ENCODE results near the gene KCTD19. TPM values are rescaled to one million over a fixed set of nuclear protein-coding genes. Genes with fewer than 3 reads are reported as not detected.

KCTD19 gene
- total RNA-seq, 1 experiment from 2014 or later = 0.32 TPM

DNA sequence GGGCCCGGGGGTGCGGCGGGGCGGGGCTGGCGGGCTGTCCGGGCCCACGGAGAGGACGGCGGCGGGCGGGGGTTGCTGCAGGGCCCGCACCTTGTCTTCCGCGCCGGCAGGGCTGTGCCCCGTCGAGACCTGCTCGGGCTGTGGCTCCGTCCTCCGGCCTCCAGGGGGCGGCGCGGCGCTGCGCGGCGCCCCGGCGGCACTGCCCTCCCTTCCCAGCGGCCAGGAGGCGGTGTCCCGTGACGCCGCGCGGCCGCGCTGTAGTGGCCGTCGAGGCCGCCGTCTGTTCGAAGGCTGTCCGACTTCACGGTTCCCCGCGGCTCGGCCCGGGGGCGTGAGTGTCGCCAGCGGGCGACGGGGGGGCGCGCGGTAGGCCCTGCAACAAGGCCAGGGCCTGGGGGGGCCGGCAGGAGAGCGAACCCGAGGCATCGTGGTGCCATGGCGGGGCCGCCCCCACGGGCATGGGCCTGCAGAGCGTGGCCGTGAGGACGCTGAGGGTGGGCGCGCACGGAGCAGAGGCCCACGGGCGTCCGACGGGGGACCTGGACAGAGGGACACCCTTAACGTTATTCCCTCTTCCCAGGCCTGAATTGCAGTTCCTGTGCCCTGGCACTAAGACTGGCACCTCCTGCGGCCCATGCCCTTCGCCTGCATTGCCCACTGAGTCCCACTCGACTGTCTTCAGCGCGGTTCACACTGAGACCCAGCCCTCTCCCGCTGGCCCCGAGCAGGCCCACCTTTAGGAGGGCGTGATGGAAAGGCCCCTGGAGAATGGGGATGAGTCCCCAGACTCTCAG is 47.0 kb downstream of the KCTD19 start, which contains the start of gene PLEKHG4:
Gene PLEKHG4, plus strand, starts transcription at position 237 of the 794 bp plus-strand sequence. Its CDS starts 513 bp downstream, at position 750.
- Histone ChIP-seq H3K36me3 (ENCODE audit: insufficient read depth, low read length, poor library complexity, severe bottlenecking) (no peaks in the 10 kb centered on the region), H3K27me3 (replicated peaks; ENCODE audit: insufficient read depth, low read depth, low read length, poor library complexity) (no peaks in the 10 kb centered on the region), H3K4me1 (ENCODE audit: insufficient read depth, low read length, poor library complexity, severe bottlenecking) (no peaks in the 10 kb centered on the region), H3K9me3 (ENCODE audit: low read depth, low read length, poor library complexity, severe bottlenecking) (no peaks in the 10 kb centered on the region), H3K27ac (ENCODE audit: low read depth, low read length, poor library complexity, severe bottlenecking) (peak within 1 kb of the TSS; percentile 80), H3K4me3 (ENCODE audit: low read depth, low read length, poor library complexity, severe bottlenecking) (peak within 1 kb of the TSS; percentile 69)
- TF ChIP-seq, protein P1, sequence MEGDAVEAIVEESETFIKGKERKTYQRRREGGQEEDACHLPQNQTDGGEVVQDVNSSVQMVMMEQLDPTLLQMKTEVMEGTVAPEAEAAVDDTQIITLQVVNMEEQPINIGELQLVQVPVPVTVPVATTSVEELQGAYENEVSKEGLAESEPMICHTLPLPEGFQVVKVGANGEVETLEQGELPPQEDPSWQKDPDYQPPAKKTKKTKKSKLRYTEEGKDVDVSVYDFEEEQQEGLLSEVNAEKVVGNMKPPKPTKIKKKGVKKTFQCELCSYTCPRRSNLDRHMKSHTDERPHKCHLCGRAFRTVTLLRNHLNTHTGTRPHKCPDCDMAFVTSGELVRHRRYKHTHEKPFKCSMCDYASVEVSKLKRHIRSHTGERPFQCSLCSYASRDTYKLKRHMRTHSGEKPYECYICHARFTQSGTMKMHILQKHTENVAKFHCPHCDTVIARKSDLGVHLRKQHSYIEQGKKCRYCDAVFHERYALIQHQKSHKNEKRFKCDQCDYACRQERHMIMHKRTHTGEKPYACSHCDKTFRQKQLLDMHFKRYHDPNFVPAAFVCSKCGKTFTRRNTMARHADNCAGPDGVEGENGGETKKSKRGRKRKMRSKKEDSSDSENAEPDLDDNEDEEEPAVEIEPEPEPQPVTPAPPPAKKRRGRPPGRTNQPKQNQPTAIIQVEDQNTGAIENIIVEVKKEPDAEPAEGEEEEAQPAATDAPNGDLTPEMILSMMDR (conservative IDR thresholded peaks at IDR 0.05; ENCODE audit: low read depth, low read length) = peak; percentile 52
- no peak for TF ChIP-seq EZH2 (IDR thresholded peaks at IDR 0.05; ENCODE audit: borderline replicate concordance, low read depth, low read length, poor library complexity, severe bottlenecking)
- ChIA-PET POLR2A (ENCODE audit: low non-redundant PET) (no interaction called here), CTCF (interaction anchor here (0.5 to 1.8 kb wide), 2 partner anchors 120 to 152 kb away, joined by 4 to 6 read pairs; no protein-coding TSS in a partner anchor)
- intact Hi-C loops (cut with micrococcal nuclease; ENCODE audit: unreplicated experiment) = no loop called here
- peak; percentile 87 for DNase-seq (ENCODE audit: low spot score)
- BruUV-seq (replicated peaks) = no TSS peak

DNA sequence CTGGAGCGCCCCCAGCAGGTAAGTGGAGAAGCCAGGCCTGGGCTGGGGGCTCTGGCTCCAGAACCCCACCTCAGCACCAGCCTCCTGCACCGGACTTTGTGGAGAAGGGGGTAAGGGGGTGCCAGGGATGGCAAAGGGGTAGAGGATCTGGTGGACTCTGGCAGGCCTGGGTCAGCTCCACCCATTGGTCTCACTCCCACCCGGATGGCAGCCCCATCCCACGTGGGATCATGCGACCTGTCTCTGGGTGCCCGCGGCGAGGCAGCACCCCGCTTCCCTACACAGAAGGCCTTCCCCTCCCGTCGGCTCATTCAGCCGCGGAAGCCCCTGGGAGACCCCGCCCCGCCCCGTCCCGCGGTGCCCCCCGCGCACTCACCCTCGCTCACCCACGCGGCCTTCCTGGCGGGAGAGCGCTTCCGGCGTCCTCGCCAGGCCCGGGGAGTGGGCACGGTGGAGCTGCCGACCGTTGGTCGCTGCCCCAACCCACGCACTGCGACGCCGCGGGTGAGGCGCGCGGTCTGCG is 47.7 kb downstream of the KCTD19 start:
- ChIA-PET CTCF (interaction anchor here (0.5 to 1.8 kb wide), 2 partner anchors 121 to 153 kb away, joined by 4 to 6 read pairs; no protein-coding TSS in a partner anchor), POLR2A (ENCODE audit: low non-redundant PET) (no interaction called here)
- no peak for DNase-seq (ENCODE audit: low spot score)
- no peaks in the 10 kb centered on the region for H3K36me3 ChIP-seq (ENCODE audit: insufficient read depth, low read length, poor library complexity, severe bottlenecking)
- intact Hi-C loops (cut with micrococcal nuclease; ENCODE audit: unreplicated experiment) = no loop called here
- H3K27ac ChIP-seq (ENCODE audit: low read depth, low read length, poor library complexity, severe bottlenecking) = peak overlapping the region; percentile 80
- no peaks in the 10 kb centered on the region for H3K9me3 ChIP-seq (ENCODE audit: low read depth, low read length, poor library complexity, severe bottlenecking)
- H3K27me3 ChIP-seq (replicated peaks; ENCODE audit: insufficient read depth, low read depth, low read length, poor library complexity) = no peaks in the 10 kb centered on the region
- H3K4me1 ChIP-seq (ENCODE audit: insufficient read depth, low read length, poor library complexity, severe bottlenecking) = no peaks in the 10 kb centered on the region
- no peak for TF ChIP-seq EZH2 (IDR thresholded peaks at IDR 0.05; ENCODE audit: borderline replicate concordance, low read depth, low read length, poor library complexity, severe bottlenecking)
- TF ChIP-seq, protein P1 (conservative IDR thresholded peaks at IDR 0.05; ENCODE audit: low read depth, low read length) = peak; percentile 41; the same call in 1 of the 2 replicates
- no TSS peak for BruUV-seq (replicated peaks)
- H3K4me3 ChIP-seq (ENCODE audit: low read depth, low read length, poor library complexity, severe bottlenecking) = peak overlapping the region; percentile 69

DNA sequence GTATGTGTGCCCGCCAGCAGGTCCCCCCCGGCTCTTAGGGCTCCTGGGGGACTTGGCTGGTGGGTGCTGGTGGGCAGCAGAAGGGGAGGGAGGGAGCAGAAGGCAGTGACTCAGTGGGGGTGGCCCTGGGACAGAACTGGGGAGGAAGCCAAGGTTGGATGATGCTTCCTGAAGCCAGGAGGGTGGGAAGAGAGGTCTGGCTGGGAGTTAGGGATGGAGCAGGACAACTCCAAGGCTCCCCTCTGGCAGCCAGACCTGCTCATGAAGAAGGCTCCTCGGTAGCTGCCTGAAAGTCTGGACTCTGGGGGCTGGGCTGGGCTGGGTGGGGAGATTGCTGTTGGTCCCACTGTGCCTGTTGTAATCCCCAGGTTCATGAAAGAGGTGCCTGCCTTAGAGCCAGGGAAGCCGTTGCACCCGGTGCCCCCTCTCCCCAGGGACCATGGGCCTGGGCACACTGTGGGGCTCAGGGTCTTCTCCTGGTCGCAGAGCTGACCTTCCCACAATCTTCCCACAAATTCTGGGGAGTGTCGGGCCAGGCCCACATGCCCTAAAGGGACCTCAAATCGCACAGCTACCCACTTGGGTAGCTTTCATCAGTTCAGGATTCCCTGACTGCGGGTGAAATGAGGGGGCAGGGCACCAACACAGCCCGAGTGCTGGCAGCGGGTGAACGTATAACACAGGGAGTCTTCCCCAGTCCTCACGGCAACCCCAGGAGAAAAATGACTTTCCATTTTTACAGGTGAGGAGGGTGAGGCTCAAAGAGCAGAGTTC is 48.4 kb downstream of the KCTD19 start:
- ChIA-PET CTCF (interaction anchor here (1.8 kb wide), 1 partner anchor 122 kb away, joined by 4 read pairs; no protein-coding TSS in a partner anchor), POLR2A (ENCODE audit: low non-redundant PET) (no interaction called here)
- peak overlapping the region; percentile 80 for H3K27ac ChIP-seq (ENCODE audit: low read depth, low read length, poor library complexity, severe bottlenecking)
- H3K36me3 ChIP-seq (ENCODE audit: insufficient read depth, low read length, poor library complexity, severe bottlenecking) = no peaks in the 10 kb centered on the region
- H3K27me3 ChIP-seq (replicated peaks; ENCODE audit: insufficient read depth, low read depth, low read length, poor library complexity) = no peaks in the 10 kb centered on the region
- no peak for DNase-seq (ENCODE audit: low spot score)
- intact Hi-C loops (cut with micrococcal nuclease; ENCODE audit: unreplicated experiment) = no loop called here
- TF ChIP-seq EZH2 (IDR thresholded peaks at IDR 0.05; ENCODE audit: borderline replicate concordance, low read depth, low read length, poor library complexity, severe bottlenecking) = no peak
- TF ChIP-seq, protein P1 (conservative IDR thresholded peaks at IDR 0.05; ENCODE audit: low read depth, low read length) = no peak
- no peaks in the 10 kb centered on the region for H3K9me3 ChIP-seq (ENCODE audit: low read depth, low read length, poor library complexity, severe bottlenecking)
- no TSS peak for BruUV-seq (replicated peaks)
- peak overlapping the region; percentile 69 for H3K4me3 ChIP-seq (ENCODE audit: low read depth, low read length, poor library complexity, severe bottlenecking)
- H3K4me1 ChIP-seq (ENCODE audit: insufficient read depth, low read length, poor library complexity, severe bottlenecking) = no peaks in the 10 kb centered on the region
